Right hindlimb (tissue), 1 donor: ENCODE data around the gene RFTN1.

Experiments used
- DNase-seq: peaks from one replicate; pipeline ENCODE4 v3.0.0-alpha.2; 2018

RFTN1 gene

DNA sequence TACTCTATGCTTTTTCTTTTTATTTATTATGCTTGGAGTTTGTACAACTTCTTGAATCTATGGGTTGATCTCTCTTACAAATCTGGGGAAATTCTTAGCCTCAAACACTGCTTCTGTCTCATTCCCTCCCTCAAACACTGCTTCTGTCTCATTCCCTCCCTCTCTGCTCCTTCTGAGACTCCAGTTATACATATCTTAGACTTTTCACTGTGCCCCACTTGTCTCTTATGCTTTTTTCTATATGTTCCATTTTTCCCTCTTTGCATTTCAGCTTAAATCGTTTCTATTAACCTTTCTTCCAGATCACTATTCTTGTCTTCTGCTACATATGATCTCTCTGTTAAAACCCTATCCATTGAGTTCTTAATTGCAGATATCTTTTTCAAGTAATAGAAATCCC is 50.4 kb downstream of the RFTN1 start:
- DNase-seq: no peak

DNA sequence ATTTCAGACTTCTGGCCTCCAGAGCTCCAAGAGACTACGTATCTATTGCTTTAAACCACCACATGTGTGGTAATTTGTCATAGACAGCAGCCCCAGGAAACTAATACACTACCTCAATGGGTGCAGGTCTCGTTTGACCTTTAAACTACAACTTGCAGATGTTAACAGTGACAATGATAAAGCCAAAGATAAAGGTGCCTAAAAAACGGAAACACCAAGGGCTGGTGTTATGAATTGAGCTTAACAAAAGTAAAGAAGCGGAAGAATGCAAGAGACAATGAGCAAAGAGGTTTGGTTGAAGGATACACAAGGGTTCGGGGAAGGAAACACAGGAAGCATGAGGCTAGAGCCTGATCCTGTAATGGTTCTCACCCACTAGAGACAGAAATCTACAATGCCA is 50.8 kb downstream of the RFTN1 start:
- DNase-seq: no peak

- no peak for DNase-seq
Observed at GRCh38 chr3:16461463-16462245, 51.8 kb downstream of the RFTN1 start.

GRCh38 chr3:16460886-16461285 is 52.6 kb downstream of the RFTN1 start:
- no peak for DNase-seq

GRCh38 chr3:16460273-16460672 is 53.2 kb downstream of the RFTN1 start:
- DNase-seq: no peak

DNA sequence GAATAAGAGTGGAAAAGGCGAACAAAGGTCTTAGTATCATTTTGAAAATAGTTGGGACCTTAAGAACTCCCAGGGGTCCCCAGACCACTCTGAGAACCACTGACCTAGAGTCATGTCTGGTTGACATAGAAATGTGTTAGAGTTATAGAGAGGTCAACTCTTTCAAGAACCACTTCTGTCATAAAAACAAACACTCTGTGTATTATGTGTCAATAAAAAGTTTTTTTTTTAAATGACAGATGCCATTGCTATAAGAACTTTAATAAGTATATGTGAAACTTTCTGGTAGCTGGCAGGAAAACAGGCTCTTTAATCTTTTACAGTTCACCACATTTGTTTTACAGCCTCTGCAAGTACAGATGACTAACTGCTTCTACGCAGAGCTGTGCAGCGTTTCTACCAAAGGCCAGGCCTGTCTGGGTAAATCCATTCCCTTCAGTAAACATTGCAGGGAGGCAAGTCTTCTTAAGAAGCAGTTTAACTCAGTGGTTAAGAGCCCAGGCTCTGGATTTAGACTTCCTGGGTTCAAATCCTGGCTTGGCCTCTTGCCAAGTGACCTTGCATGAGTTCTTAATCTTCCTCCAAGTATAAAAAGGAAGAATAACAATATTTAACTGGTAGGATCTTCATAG is 56.6 kb downstream of the RFTN1 start:
- no peak for DNase-seq

DNA sequence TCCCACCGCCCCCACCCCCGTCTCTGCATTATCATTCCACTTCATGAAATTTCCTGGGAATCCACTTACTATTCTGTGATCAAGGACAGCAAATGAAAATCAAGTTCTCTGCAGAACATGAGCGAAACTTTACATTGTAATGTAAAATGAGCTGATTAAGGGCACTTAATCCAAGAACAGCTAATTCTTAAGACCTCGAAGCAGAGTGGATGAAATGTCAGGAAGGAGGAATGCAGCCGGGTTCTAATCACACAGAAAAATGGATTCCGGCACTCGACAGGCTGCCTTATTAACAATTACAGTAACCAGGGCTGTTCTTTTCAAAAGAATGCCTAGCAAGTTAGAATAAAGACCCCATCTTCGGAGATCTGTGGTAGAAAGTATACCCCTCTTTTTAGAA is 57.5 kb downstream of the RFTN1 start:
- no peak for DNase-seq

GRCh38 chr3:16455001-16455400 is 58.5 kb downstream of the RFTN1 start:
- DNase-seq: no peak

DNA sequence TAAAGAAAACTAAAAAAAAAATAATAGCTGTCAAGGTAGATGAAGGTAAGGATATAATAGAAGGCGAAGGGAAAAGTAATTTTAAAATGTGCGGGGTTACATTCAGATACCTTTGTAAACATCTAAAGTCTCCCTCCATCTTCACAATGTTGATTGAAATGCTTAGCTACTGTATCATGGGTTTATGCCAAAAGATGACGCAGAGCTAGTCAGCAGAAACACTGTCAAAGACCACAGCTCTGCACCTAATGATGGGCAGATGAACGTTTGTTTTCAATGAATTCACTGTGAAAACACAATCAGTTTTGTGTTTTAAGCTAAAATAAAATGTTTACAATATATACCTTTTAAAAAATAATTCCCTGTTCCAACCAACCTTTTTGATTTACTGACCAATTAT is 61.2 kb downstream of the RFTN1 start:
- DNase-seq: no peak

DNA sequence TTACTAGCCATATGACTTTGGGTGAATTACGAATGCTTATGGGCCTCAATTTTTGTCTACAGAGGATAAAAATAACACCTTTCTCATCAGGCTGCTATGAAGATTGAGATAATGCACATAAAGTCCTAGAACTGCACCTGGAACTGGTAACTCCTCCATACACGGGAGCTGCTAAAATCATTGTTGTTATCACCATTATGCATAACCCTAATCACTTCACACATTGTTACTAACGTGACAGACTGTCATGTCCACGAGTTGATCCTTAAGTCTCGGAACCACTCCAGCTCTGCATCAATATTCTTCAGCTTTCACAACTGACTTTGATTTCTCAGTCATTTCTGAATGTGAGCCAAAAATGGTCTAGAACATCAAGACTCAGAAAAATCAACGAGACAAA is 64.1 kb downstream of the RFTN1 start:
- DNase-seq: no peak

DNA sequence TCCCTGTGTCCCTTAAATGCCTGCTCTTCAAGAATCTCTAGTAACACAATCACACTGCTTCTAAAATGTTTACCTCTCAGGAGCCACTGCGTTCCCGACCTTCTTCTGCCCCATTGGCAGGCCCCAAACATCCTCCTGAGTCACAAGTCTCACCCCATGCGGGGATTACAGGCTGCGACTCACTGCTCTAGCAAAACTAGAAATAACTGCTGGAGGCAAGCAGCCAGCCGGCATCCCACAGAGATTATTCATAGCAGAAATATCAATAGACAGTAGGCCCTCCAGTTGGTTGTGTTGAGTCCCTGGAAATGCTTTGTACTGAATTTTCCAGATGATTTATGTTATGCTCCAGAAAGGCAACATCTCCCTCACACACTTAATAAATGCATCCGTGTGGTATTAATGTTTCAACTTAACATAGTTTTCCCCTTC is 64.8 kb downstream of the RFTN1 start:
- peak; percentile 68 for DNase-seq

DNA sequence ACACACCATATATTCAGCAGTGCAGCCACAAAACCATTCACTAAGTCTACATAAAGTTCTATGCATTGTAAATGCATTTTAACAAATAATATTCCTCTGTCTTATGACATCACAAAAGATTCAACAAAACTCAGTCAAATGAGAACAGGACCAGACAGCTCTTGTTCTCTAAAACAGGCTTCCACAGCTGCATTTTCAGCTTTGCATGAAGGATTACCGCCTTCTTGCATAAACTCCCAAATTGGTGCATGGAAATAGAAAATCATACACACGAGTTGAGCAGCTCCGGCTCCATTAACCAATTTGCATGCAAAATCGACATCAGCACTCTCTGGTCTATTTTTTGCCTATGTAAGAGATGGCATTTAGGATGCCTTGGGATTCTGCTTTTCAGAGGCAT is 66.4 kb downstream of the RFTN1 start:
- no peak for DNase-seq

DNA sequence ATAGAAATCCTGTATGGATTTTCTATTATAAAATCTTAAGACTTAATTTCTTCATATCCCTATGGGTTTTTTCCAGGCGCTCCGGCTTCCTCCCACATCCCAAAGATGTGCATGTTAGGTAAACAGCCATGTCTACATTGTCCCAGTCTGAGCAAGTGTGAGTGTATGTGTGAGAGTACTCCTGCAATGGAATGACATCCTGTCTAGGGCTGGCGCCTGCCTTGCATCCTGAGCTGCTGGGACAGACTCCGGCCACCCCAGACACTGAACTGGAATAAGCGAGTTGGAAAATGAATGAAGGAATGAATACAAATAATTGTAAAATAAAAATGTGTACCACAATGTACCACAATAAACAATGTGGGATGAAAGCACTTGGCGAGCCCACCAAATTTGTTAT is 69.2 kb downstream of the RFTN1 start:
- no peak for DNase-seq

DNA sequence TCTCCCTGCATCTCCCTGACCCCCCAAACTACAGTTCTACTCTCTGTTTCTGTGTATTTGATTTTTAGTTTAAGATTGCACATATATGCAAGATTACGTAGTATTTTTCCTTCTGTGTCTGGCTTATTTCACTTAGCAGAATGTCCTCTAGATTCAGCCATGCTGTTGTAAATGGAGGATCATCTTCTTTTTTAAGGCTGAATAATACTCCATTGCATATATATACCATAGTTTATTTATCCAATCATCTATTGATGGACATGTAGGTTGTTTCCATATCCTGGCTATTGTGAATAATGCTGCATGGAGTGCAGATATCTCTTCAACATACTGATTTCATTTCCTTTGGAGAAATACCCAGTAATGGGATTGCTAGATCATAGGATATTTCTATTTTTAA is 70.8 kb downstream of the RFTN1 start:
- no peak for DNase-seq

DNA sequence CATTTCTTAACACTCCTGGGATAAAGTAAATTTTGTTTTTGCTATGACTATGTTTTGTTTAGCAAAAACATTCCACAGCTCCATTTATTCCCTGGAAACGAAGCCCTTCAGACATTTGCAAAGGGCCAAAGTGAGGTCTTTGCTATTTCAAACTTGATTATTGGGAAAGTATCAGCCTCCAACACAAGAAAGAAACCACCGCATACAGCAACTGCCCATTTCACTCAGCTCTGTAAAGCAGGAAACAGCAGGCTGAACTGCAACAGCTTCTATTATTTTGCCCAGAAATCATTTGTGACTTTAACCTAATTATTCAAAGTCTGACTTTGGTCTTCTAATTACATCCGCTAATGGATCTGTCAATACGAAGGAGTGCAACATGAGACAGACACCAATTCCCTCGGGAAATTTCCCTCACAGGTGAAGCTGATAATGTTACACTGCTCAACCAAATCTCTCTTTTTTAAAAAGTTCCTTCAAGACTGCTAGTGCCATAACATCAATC is 72.1 kb downstream of the RFTN1 start:
- DNase-seq: no peak

DNA sequence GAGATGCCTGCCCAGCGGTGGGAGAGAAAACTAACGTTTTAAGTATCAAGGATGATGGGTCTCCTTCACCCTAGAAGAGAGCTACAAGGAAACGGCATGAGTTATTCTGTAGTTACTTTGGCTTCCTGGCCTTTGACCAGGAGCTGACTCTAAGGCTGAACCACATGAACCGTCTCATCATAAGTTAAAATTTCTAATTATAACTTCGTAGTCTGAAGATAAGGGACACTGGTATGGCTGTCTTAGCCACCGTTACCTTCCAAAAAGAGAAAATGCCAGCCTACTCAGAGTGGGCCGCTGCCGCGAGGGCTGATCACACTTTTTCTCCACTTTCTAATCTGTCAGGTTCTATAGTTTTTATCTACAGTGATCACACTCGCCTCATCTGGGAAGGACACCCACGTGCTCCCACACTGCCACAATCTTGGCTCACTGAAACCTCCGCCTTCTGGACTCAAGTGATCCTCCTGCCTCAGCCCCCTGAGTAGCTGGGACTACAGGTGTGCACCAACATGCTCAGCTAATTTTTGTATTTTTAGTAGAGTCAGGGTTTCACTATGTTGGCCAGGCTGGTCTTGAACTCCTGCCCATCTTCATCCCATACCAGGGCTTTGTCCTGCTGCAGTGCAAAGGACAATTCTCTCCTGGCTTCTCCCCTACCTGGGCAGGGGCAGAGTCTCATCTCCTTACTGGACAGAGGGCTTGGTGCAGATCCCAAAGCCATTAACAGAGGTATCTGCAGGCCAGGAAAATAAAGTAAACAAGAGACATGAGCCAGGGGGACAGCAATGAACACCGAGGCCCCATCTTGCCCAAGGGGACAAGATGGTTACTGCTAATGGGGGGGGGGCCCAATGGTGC is 73.4 kb downstream of the RFTN1 start:
- DNase-seq: no peak

DNA sequence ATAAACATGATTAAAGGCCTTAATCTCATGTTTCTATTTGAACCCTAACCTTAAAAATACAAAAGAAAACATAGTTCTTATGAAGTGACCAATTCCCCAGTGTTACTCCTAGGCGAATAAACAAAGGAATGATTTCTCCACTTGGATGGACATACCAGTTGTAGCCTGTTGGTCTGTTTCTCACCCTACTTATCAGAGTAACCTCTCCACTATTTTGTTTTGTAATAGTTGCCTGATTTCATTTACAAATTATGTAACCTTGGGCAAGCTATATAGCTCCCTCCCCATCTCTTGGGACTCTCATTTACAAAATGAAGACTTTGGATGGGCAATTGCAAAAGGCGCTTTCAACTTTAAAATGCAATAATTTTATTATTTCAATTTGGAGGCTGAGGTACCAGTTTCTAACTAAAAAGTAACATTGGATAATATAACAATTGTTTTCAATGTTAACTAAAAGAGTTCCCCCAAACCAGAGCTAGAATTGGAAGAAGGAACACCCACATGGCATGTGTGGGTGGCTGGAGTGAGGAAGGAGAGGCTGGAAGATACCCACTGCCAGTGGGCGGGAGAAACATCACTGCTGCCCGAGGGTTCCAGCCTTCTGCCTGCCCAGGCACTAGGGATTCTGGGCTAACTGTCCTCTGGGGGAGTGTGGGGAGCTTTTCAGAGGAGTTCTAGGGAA is 74.2 kb downstream of the RFTN1 start:
- no peak for DNase-seq

GRCh38 chr3:16437640-16438039 is 75.9 kb downstream of the RFTN1 start:
- no peak for DNase-seq

DNA sequence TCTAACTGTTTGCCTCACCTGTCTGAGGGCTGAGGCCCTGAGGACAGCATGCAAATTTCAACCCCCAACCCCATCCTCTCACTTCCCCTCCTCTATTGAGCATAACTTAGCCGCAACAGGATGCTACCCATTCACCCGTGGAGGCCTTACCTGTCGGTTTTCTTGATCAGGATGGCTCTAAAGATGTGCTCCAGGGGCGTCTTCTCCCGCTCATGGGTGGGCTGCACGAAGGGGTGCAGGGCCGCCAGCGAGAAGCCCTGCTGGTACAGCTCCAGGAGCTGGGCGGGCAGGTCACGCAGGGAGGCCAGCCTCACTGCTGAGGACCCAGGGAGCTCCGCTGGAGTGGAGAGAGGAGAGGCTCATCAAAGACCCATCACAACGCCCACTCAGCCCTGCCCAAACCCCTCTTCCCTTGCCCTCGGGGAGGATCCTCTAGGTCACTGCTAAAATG is 79.8 kb downstream of the RFTN1 start:
- no peak for DNase-seq

DNA sequence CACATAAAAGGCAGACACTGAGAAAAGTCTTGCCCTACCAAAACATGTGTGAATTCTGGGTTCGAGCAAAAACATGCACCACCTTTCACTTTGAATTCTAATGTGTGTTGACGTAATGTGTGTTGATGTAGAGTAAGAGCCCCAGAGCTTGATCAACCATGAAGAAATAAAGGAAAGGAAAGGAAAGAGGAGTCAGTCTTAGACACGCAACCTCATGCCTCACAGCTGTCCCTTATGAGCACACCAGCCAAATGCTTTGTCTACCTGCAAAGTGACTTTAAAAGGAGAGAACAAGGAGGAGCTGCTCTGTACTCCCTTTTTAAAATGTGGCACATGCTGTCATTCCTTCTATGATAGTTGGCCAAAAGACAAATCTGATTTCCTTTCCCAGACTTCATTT is 80.8 kb downstream of the RFTN1 start:
- DNase-seq: no peak

- DNase-seq: no peak
Observed at GRCh38 chr3:16430717-16431630, 82.5 kb downstream of the RFTN1 start.

DNA sequence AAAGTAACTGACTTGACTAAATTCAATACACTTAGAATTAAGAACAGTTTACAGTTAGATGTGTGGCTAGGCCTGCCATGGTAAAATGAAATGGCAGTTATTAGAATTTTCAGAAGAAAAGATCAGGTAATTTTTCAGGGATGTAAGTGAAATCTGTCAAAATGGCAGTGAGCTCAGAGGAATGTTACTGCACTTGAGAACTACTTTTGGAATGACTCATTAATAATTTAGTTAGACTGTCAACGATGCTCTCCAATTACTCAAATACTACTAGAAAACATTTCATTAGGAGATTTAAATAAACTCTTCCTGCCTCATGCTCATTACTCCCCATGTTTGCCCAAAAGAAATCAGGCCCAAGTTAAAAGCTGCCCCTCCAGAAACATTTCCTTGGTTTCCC is 84.4 kb downstream of the RFTN1 start:
- no peak for DNase-seq
